ENCODE results near the gene ZHX3.

ZHX3 gene

GRCh38 chr20:41228858-41229257, 88.7 kb downstream of the ZHX3 start:
- no peak for DNase-seq (ENCODE audit: low read depth in 1 of 2, low spot score in 1 of 2)

- DNase-seq (ENCODE audit: low read depth in 1 of 2, low spot score in 1 of 2): no peak
Measured at GRCh38 chr20:41226426-41226825, 91.1 kb downstream of the ZHX3 start.

- DNase-seq (ENCODE audit: low read depth in 1 of 2, low spot score in 1 of 2): no peak
Measured at GRCh38 chr20:41225091-41225490, 92.4 kb downstream of the ZHX3 start.

GRCh38 chr20:41224281-41224680, 93.2 kb downstream of the ZHX3 start:
- no peak for DNase-seq (ENCODE audit: low read depth in 1 of 2, low spot score in 1 of 2)

- no peak for DNase-seq (ENCODE audit: low read depth in 1 of 2, low spot score in 1 of 2)
Measured at GRCh38 chr20:41223112-41223511, 94.4 kb downstream of the ZHX3 start.

- DNase-seq (ENCODE audit: low read depth in 1 of 2, low spot score in 1 of 2): no peak
Measured at GRCh38 chr20:41222703-41223102, 94.8 kb downstream of the ZHX3 start.

GRCh38 chr20:41222296-41222695, 95.2 kb downstream of the ZHX3 start:
- no peak for DNase-seq (ENCODE audit: low read depth in 1 of 2, low spot score in 1 of 2)

GRCh38 chr20:41221614-41222218, 95.8 kb downstream of the ZHX3 start:
- DNase-seq (ENCODE audit: low read depth in 1 of 2, low spot score in 1 of 2): no peak

- DNase-seq (ENCODE audit: low read depth in 1 of 2, low spot score in 1 of 2): no peak
Measured at GRCh38 chr20:41219824-41220223, 97.7 kb downstream of the ZHX3 start.

- DNase-seq (ENCODE audit: low read depth in 1 of 2, low spot score in 1 of 2): no peak
Measured at GRCh38 chr20:41218466-41218865, 99.1 kb downstream of the ZHX3 start.

- no peak for DNase-seq (ENCODE audit: low read depth in 1 of 2, low spot score in 1 of 2)
Measured at GRCh38 chr20:41217422-41217821, 100.1 kb downstream of the ZHX3 start.

GRCh38 chr20:41214666-41215065, 102.9 kb downstream of the ZHX3 start:
- no peak for DNase-seq (ENCODE audit: low read depth in 1 of 2, low spot score in 1 of 2)

- no peak for DNase-seq (ENCODE audit: low read depth in 1 of 2, low spot score in 1 of 2)
Measured at GRCh38 chr20:41214202-41214601, 103.3 kb downstream of the ZHX3 start.

- no peak for DNase-seq (ENCODE audit: low read depth in 1 of 2, low spot score in 1 of 2)
Measured at GRCh38 chr20:41213150-41213820, 104.2 kb downstream of the ZHX3 start.

- DNase-seq (ENCODE audit: low read depth in 1 of 2, low spot score in 1 of 2): no peak
Measured at GRCh38 chr20:41205313-41205712, 112.2 kb downstream of the ZHX3 start.

- DNase-seq (ENCODE audit: low read depth in 1 of 2, low spot score in 1 of 2): no peak
Measured at GRCh38 chr20:41204304-41205265, 112.9 kb downstream of the ZHX3 start.

- DNase-seq (ENCODE audit: low read depth in 1 of 2, low spot score in 1 of 2): no peak
Measured at GRCh38 chr20:41203660-41204059, 113.9 kb downstream of the ZHX3 start.

GRCh38 chr20:41202426-41202825, 115.1 kb downstream of the ZHX3 start:
- DNase-seq (ENCODE audit: low read depth in 1 of 2, low spot score in 1 of 2): no peak

GRCh38 chr20:41201760-41202159, 115.8 kb downstream of the ZHX3 start:
- no peak for DNase-seq (ENCODE audit: low read depth in 1 of 2, low spot score in 1 of 2)

GRCh38 chr20:41200446-41201202, 116.9 kb downstream of the ZHX3 start:
- no peak for DNase-seq (ENCODE audit: low read depth in 1 of 2, low spot score in 1 of 2)

- no peak for DNase-seq (ENCODE audit: low read depth in 1 of 2, low spot score in 1 of 2)
Measured at GRCh38 chr20:41198443-41198842, 119.1 kb downstream of the ZHX3 start.
